BJ (cell line): ENCODE measurements around the gene SPATA24. TPM values are rescaled to one million over a fixed set of nuclear protein-coding genes. Genes with fewer than 3 reads are reported as not detected.

Experiments
- CTCF ChIA-PET: fragments of 350-600 bp; formaldehyde crosslinking; extraction: SDS; loops from one replicate; lab custom pipeline; 2021; ENCODE audit warnings: antibody characterized with exemption, inconsistent platforms; lab: Yijun Ruan, JAX
- POLR2A ChIA-PET: fragments of 300-600 bp; sonication (Branson Sonifier 250); formaldehyde crosslinking; extraction: SDS; loops from one replicate; lab custom pipeline; 2021; ENCODE audit warnings: antibody characterized with exemption; lab: Charles Lee
- DNase-seq: peaks from one replicate; pipeline ENCODE4 v3.0.0-alpha.2; 2011; ENCODE audit warnings: low read depth
- H3K27me3 ChIP-seq: 2 replicates; pipeline ENCODE4 v1.6.0; 2011; ENCODE audit warnings: low read length; ENCODE audit not compliant: control insufficient read depth, insufficient read depth
- H3K36me3 ChIP-seq: 2 replicates; pipeline ENCODE4 v1.5.1; 2011; ENCODE audit warnings: low read length; ENCODE audit not compliant: control insufficient read depth, insufficient read depth
- H3K4me3 ChIP-seq: 2 replicates; pipeline ENCODE4 v1.5.1; 2011; ENCODE audit warnings: low read depth, mild to moderate bottlenecking, control low read depth, low read length
- polyA plus RNA-seq: library from polyadenylated mRNA; depleted of rRNA; stranded (reverse); fragments of >200 nt; gene quantifications from 2 replicates; pipeline ENCODE4 v1.2.3, GENCODE V29; 2011
- TF ChIP-seq, protein P1 (sequence below): IDR thresholded peaks from 2 replicates; pipeline ENCODE4 v1.5.1; 2011; ENCODE audit warnings: low read depth, mild to moderate bottlenecking, control low read depth, inconsistent platforms, low read length, moderate library complexity; ENCODE audit not compliant: insufficient read depth

Gene SPATA24
- polyA plus RNA-seq, 1 experiment: 3.4 TPM

DNA sequence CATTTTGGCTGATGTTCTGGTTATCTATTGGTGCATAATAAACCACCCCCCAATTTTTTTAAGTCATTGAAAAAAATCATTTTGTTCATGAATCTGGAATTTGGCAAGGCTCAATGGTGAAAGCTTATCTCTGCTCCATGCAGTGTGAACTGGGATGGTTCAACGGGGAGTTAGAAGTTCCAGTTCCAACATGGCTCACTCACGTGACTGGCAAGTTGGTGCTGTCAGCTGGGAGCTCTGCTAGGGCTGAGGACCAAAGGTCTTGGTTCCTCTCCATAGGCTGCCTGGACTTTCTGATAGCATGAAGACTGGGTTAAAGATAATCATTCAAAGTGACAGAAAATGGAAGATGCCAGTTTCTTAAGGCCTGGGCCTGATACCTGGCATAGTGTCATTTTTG, 3.1 kb upstream of the SPATA24 start:
- TF ChIP-seq, protein P1, sequence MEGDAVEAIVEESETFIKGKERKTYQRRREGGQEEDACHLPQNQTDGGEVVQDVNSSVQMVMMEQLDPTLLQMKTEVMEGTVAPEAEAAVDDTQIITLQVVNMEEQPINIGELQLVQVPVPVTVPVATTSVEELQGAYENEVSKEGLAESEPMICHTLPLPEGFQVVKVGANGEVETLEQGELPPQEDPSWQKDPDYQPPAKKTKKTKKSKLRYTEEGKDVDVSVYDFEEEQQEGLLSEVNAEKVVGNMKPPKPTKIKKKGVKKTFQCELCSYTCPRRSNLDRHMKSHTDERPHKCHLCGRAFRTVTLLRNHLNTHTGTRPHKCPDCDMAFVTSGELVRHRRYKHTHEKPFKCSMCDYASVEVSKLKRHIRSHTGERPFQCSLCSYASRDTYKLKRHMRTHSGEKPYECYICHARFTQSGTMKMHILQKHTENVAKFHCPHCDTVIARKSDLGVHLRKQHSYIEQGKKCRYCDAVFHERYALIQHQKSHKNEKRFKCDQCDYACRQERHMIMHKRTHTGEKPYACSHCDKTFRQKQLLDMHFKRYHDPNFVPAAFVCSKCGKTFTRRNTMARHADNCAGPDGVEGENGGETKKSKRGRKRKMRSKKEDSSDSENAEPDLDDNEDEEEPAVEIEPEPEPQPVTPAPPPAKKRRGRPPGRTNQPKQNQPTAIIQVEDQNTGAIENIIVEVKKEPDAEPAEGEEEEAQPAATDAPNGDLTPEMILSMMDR: no peak
- Histone ChIP-seq H3K4me3 (no peak overlapping the region), H3K36me3 (no peaks in the 10 kb centered on the region), H3K27me3 (no peaks in the 10 kb centered on the region)
- POLR2A ChIA-PET: no interaction called here
- DNase-seq: no peak
- CTCF ChIA-PET: interaction anchor here (1.2 to 1.7 kb wide), 5 partner anchors 11 to 110 kb away, joined by 3 to 4 read pairs (median 4); no protein-coding TSS in a partner anchor

DNA sequence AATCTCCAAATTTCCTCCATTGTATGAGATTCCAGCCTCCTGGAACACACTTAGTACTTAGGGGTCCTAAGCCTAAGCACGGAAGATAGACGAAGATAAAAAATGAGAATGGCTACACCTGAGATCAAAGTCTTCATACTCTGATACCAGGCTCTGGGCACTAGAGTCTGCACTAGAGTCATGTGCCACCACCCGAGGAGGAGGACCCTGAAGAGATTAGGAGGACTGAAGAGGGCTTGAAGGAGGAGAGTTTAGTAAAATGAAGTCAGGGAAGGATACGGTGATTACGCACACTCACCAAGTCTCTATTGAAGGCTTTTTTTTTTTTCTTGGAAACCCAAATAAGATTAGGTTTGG, 573 bp upstream of the SPATA24 start:
- no peaks in the 10 kb centered on the region for H3K36me3 ChIP-seq
- ChIA-PET POLR2A (no interaction called here), CTCF (interaction anchor here (1.0 to 2.7 kb wide), 3 partner anchors 10 to 110 kb away, joined by 3 to 8 read pairs (median 4); partner anchors contain the start of gene PROB1)
- peak overlapping the region; percentile 64 for H3K4me3 ChIP-seq
- no peak for DNase-seq
- TF ChIP-seq, protein P1: no peak
- no peaks in the 10 kb centered on the region for H3K27me3 ChIP-seq

DNA sequence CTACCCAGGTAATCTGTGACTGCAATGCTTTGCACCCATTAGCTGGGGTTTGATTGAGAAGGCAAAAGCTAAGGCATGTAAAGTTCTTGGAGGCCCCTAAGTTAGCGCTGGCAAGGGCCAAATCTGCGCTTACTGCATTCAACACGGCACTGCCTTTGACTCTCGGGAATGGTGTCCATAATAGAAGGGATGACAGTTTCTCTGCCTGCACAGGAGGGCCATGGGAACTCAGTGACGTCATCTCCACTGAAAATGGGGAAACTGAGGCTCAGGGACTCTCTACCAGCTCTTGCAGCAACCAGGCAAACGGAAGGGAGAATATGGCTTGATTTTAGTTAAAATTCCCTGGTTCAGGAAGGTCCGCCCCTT, 487 bp downstream of the SPATA24 start:
- CTCF ChIA-PET: interaction anchor here (0.9 to 2.7 kb wide), 4 partner anchors 13 to 111 kb away, joined by 3 to 8 read pairs (median 4); no protein-coding TSS in a partner anchor
- DNase-seq: no peak
- Histone ChIP-seq H3K36me3 (no peaks in the 10 kb centered on the region), H3K27me3 (no peaks in the 10 kb centered on the region), H3K4me3 (peak overlapping the region; percentile 64)
- TF ChIP-seq, protein P1: no peak
- POLR2A ChIA-PET: interaction anchor here (0.8 kb wide), 1 partner anchor 34 kb away, joined by 3 read pairs; no protein-coding TSS in a partner anchor

DNA sequence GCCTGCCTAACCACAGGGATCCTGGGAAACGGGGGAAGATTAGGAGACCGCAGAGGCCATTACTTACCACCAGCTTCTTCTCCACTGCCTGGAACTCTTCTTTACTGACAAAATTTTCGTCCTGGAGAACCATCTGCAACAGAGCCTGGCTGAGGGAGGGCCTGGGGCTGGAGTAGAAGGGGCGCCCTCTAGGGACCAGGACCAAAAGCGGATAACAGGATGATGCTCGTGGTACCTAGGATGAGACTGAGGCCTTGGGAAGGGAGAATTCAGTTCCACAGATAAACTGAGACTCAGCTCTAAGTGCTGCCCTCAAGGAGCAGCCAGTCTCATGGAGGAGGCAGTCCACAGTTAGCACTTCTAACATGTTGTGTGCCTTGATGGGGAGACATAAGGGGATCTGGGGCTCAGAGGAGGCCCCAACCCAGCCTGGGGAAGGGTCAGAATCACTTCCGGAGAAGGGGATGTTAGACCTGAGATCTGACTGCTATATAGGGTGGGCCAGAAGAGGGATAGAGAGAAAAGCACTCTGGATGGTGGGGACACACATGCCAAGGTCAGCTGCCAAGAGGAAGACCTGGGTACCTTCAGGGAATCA, 1.2 kb downstream of the SPATA24 start:
- TF ChIP-seq, protein P1: peak; percentile 45
- Histone ChIP-seq H3K36me3 (no peaks in the 10 kb centered on the region), H3K27me3 (no peaks in the 10 kb centered on the region), H3K4me3 (no peak overlapping the region)
- no peak for DNase-seq
- ChIA-PET POLR2A (no interaction called here), CTCF (interaction anchor here (0.9 to 2.7 kb wide), 5 partner anchors 12 to 112 kb away, joined by 3 to 8 read pairs (median 3); no protein-coding TSS in a partner anchor)

DNA sequence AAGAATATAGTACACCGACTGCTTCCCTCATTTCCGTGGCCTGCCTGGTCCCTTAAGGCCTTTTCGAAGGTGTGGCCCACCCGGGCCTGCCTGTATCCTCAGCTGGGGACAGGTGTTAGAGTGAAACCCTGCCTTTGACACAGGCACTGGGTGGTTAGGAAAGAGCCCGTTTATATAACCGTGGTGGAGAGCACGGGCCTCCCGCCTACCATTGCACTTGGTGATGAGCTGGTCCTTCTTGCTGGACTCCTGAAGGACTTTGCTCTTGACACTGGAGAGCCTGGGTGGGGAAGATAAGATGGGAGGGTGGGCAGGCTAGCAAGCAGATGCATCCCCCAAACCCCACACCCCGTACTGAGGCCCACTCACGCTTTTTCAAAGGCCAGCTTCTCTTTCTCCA, 2.3 kb downstream of the SPATA24 start:
- no peaks in the 10 kb centered on the region for H3K27me3 ChIP-seq
- TF ChIP-seq, protein P1: no peak
- no peaks in the 10 kb centered on the region for H3K36me3 ChIP-seq
- DNase-seq: no peak
- ChIA-PET CTCF (interaction anchor here (0.9 to 2.7 kb wide), 3 partner anchors 10 to 113 kb away, joined by 3 to 8 read pairs (median 3); no protein-coding TSS in a partner anchor), POLR2A (no interaction called here)
- H3K4me3 ChIP-seq: no peak overlapping the region
